Ectodermal cell (in vitro differentiated cells): ENCODE data around the gene AGER.
A peak's percentile ranks its signal among the peaks of the same experiment; 100 is the strongest.

Experiments used
- H3K27ac ChIP-seq: 2 replicates; pipeline ENCODE4 v1.7.0; 2013; ENCODE audit warnings: mild to moderate bottlenecking, low read depth, low read length; ENCODE audit not compliant: insufficient read depth, poor library complexity, severe bottlenecking
- H3K27me3 ChIP-seq: 2 replicates; pipeline ENCODE4 v1.7.0; 2013; ENCODE audit warnings: mild to moderate bottlenecking, low read length; ENCODE audit not compliant: insufficient read depth, control insufficient read depth, poor library complexity, severe bottlenecking
- H3K36me3 ChIP-seq: one replicate; pipeline ENCODE4 v1.7.0; 2013; ENCODE audit warnings: low read length; ENCODE audit not compliant: control insufficient read depth, insufficient read depth
- H3K4me1 ChIP-seq: one replicate; pipeline ENCODE4 v1.7.0; 2013; ENCODE audit warnings: low read length; ENCODE audit not compliant: control insufficient read depth, insufficient read depth
- H3K4me3 ChIP-seq: 2 replicates; pipeline ENCODE4 v1.7.0; 2013; ENCODE audit warnings: low read depth, low read length, control low read depth; ENCODE audit not compliant: insufficient read depth
- H3K9me3 ChIP-seq: 2 replicates; pipeline ENCODE4 v1.7.0; 2013; ENCODE audit warnings: mild to moderate bottlenecking, low read length, moderate library complexity; ENCODE audit not compliant: control insufficient read depth
- WGBS, 2 experiments: methylation state at CpG; one replicate each; pipeline ENCODE4 v1.1.7; 2013; ENCODE audit warnings: missing lambda C conversion rate in 2 of 2; 5-methylcytosine and 5-hydroxymethylcytosine counted together

AGER gene

GRCh38 chr6:32158052-32158451 is 26.0 kb downstream of the AGER start:
- no peaks in the 10 kb centered on the region for H3K4me1 ChIP-seq
- peaks cover 21% of the 10 kb centered on the region for H3K36me3 ChIP-seq
- H3K9me3 ChIP-seq = no peaks in the 10 kb centered on the region

DNA sequence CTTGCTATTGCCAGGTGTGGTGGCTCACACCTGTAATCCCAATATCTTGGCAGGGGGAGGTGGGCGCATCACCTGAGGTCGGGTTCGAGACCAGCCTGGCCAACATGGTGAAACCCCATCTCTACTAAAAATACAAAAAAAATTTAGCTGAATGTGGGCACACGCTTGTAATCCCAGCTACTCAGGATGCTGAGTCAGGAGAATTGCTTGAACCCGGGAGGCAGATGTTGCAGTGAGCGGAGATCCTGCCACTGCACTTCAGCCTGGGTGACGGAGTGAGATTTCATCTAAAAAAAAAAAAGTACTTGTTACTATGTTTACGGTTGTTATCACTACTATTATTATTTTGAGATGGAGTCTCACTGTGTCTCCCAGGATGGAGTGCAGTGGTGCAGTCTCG is 27.2 kb downstream of the AGER start:
- Histone ChIP-seq H3K9me3 (no peaks in the 10 kb centered on the region), H3K27me3 (peaks cover 5% of the 10 kb centered on the region), H3K27ac (no peak overlapping the region), H3K4me1 (peaks cover 8% of the 10 kb centered on the region), H3K4me3 (no peak overlapping the region), H3K36me3 (peaks cover 21% of the 10 kb centered on the region)
- WGBS, 2 experiments = 91 to 92% methylated on average over 9 of the region's 9 CpGs

More at GRCh38 chr6:32158052-32158451, 26.0 kb downstream of the AGER start:
- H3K4me3 ChIP-seq = no peak overlapping the region
- H3K27me3 ChIP-seq = no peaks in the 10 kb centered on the region
- H3K27ac ChIP-seq = no peak overlapping the region

- Histone ChIP-seq H3K4me3 (peak overlapping the region; percentile 98), H3K27ac (no peak overlapping the region), H3K9me3 (no peaks in the 10 kb centered on the region), H3K36me3 (peaks cover 21% of the 10 kb centered on the region), H3K4me1 (peaks cover 11% of the 10 kb centered on the region), H3K27me3 (peaks cover 25% of the 10 kb centered on the region)
- 18% methylated on average over 34 of the region's 34 CpGs for WGBS, 2 experiments
Measured at GRCh38 chr6:32154514-32155161, 29.4 kb downstream of the AGER start.

DNA sequence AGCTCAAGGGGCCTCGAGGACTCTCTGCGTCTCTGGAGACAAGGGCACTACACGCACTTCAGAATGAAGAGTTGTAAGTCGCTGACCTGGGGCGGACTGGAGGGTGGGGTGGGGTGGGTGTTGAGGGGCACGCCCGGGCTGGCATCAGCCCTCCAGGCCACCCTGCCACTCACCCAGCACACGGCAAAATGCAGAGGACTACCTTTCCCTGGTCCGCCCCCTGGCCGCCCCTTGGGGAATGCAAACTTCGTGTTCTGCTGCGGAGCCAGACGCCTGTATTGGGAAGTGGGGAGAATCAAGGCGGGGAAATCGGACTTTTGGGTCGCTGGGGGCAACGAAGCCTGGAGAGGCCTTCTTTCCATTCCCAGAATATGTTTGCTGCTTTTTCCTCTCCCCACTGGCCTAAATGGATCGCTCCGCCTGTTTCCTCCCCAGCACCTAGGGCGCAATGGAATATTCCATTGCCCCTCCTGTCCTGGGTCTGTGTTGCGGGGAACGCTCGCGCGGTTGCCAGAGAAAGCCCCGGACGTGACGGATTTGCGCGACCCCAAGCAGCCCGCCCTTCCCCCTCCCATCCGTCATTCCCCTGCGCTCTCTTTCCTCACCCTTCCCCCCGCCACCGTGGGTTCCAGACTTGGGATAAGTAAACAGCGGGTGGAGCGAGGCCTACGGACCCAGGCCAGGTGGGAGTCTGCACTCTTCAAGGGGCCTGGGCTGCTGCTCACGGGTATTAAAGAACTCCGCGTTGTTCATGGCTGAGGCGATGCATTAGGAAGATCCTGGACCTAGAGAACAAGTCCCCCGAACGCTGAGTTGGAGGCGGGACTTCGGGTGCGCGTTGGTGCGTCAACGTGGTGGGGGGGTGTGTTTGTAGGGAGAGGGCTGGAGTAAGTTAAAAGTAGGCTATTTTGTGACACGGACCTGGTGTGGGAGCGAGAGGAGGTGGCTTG is 30.2 kb downstream of the AGER start, which contains the start of gene PPT2:
TSS of gene PPT2 (plus strand) at position 578 of the 950 bp plus-strand sequence. CDS start 454 bp downstream, outside the sequence.
- Histone ChIP-seq H3K36me3 (peaks cover 20% of the 10 kb centered on the region), H3K27ac (peak within 1 kb of the TSS; percentile 89), H3K4me3 (peak within 1 kb of the TSS; percentile 98), H3K27me3 (peaks cover 26% of the 10 kb centered on the region), H3K4me1 (peaks cover 11% of the 10 kb centered on the region), H3K9me3 (no peaks in the 10 kb centered on the region)
- 0 to 1% methylated on average over 52 of the region's 52 CpGs for WGBS, 2 experiments

DNA sequence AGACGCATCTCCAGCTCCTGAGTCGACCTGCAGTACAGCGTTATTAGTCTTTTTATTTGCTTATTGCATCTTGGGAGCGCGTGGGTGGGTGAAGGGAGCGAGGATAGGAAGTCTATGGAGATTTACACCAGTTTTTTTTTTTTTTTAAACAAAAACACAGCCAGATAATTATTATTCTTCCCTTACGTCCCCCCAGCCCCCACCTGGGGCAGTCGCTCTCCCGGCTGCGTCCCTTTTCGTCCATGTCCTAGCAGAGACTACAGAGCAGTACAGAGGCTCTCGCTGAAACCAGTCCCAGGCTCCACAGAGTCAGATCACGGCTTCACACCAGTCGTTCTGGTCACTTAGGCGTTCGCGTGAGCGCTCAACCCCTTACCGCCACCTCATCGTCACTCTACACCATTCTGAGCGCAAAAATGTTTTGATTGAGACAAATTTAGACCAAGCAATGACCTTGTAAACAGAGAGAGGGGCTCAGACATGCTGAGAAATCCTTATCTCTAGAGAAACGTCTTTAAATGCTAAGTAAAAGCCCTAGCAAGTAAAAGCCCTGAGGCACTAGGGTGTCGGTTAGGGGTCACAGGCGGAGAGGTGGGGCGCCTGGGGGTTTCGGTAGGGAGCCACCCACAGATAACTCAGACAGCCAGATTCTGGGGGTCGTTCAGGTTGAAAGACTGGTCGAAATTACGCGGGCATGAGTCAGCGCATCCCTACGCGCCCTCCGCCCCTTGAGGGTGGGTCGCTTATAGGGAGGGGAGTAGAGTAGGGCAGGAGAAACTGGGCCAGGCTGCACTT is 31.1 kb downstream of the AGER start:
- 1 to 6% methylated on average over 29 to 35 of the region's 35 CpGs for WGBS, 2 experiments
- peaks cover 11% of the 10 kb centered on the region for H3K4me1 ChIP-seq
- peaks cover 12% of the 10 kb centered on the region for H3K36me3 ChIP-seq
- no peaks in the 10 kb centered on the region for H3K9me3 ChIP-seq
- H3K4me3 ChIP-seq = peak overlapping the region; percentile 98
- H3K27ac ChIP-seq = peak overlapping the region; percentile 89
- H3K27me3 ChIP-seq = peaks cover 26% of the 10 kb centered on the region

DNA sequence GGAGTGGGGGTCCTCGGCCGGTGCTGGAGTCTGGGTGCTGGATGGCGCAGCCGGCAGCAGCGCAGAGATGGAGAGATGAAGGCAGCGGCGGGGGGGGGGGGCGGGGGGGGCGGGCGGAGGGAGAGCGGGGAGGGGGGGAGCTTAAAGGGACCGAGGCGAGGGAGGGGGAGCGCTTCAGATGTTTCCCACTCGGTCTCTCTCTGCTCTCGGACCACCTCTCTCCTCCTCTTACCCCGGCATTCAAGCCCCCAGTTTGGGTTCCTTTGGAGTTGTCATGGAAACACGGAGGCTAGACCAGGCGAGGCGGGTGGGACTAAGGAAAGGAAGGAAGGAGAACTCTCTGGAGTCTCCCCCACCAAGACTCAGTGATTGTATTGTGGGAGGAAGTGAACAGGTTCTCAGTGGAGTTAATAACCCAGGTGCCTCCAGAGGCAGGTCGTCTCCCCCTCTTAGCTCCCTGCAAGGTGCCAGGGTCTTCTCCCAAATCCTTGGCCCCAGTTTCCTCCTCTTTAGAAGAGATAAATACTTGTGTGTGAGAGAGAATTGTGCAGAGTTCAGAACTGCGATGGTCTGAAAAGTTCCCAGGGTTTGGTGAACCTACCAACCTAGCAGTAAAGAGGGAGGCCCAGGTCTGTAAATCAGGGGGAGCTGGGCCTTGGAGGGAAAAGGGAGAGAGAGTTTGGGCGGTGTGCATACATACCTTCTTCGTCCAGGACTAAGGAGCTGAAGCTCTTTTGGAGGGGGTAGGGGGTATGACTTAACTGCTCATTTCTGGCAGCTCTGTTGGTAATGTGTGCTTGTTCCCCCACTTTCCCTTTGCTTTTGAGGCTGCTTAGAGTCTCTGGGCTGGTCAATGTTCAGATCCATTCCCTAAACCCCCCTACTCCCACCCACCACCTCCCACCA is 31.9 kb downstream of the AGER start, which contains the start of gene PRRT1:
TSS of gene PRRT1 (minus strand) at position 77 of the 906 bp plus-strand sequence. CDS start 112 bp downstream, outside the sequence.
- H3K27ac ChIP-seq = no peak within 1 kb of the TSS
- WGBS, 2 experiments = 8 to 15% methylated on average over 9 to 11 of the region's 24 CpGs
- peaks cover 11% of the 10 kb centered on the region for H3K4me1 ChIP-seq
- H3K36me3 ChIP-seq = peaks cover 4% of the 10 kb centered on the region
- no peaks in the 10 kb centered on the region for H3K9me3 ChIP-seq
- H3K4me3 ChIP-seq = peak within 1 kb of the TSS; percentile 98
- peaks cover 26% of the 10 kb centered on the region for H3K27me3 ChIP-seq

GRCh38 chr6:32151181-32151862 is 32.7 kb downstream of the AGER start:
- Histone ChIP-seq H3K36me3 (no peaks in the 10 kb centered on the region), H3K4me3 (no peak overlapping the region), H3K27me3 (peaks cover 26% of the 10 kb centered on the region), H3K27ac (no peak overlapping the region), H3K9me3 (no peaks in the 10 kb centered on the region), H3K4me1 (peaks cover 11% of the 10 kb centered on the region)
- WGBS, 2 experiments = 39 to 45% methylated on average over 8 of the region's 8 CpGs

- no peaks in the 10 kb centered on the region for H3K36me3 ChIP-seq
- 72 to 76% methylated on average over 55 of the region's 55 CpGs for WGBS, 2 experiments
- H3K27me3 ChIP-seq = peaks cover 26% of the 10 kb centered on the region
- H3K27ac ChIP-seq = no peak overlapping the region
- no peaks in the 10 kb centered on the region for H3K9me3 ChIP-seq
- H3K4me3 ChIP-seq = no peak overlapping the region
- H3K4me1 ChIP-seq = peaks cover 11% of the 10 kb centered on the region
Measured at GRCh38 chr6:32149932-32150870, 33.9 kb downstream of the AGER start.
